SK-N-SH (cell line): ENCODE results near the gene HSPA9. TPM values are rescaled to one million over a fixed set of nuclear protein-coding genes. Genes with fewer than 3 reads are reported as not detected.

Experiments
- CTCF ChIA-PET: fragments of 300-600, 350-600 bp; formaldehyde crosslinking; extraction: SDS; loops from one replicate; lab custom pipeline; 2021; lab: Yijun Ruan, JAX
- POLR2A ChIA-PET: fragments of 350-600 bp; sonication (Branson Sonifier 250); formaldehyde crosslinking; extraction: SDS; loops from one replicate; lab custom pipeline; 2020; ENCODE audit warnings: antibody characterized with exemption, inconsistent platforms; lab: Yijun Ruan, JAX
- DNase-seq: peaks from one replicate; pipeline ENCODE4 v3.0.0; 2012
- H2AFZ ChIP-seq: fragments of 200-600 bp; sonication (generic); 2 replicates; pipeline ENCODE4 v1.8.1; 2016; ENCODE audit warnings: antibody characterized with exemption, mild to moderate bottlenecking, low read depth
- H3F3A ChIP-seq: fragments of 200-600 bp; sonication (generic); replicated peaks from 2 replicates; pipeline ENCODE3; 2016; ENCODE audit warnings: antibody characterized with exemption, mild to moderate bottlenecking; ENCODE audit not compliant: insufficient read depth
- H3K27ac ChIP-seq, 2 experiments: fragments of 200-500 bp in 1 of 2; fragments of 200-600 bp in 1 of 2; sonication (Bioruptor generic) in 1 of 2; sonication (generic), shearing (Covaris generic) in 1 of 2; 2 replicates each; pipeline versions ENCODE4 v1.5.1 to v1.6.1; 2014 to 2016; ENCODE audit warnings: low read depth in 2 of 2, inconsistent platforms in 1 of 2, low read length in 1 of 2, mild to moderate bottlenecking in 1 of 2, mixed read lengths in 1 of 2
- H3K27me3 ChIP-seq: fragments of 200-600 bp; sonication (generic), shearing (Covaris generic); 2 replicates; pipeline ENCODE4 v1.6.1; 2016; ENCODE audit warnings: mixed run types; ENCODE audit not compliant: insufficient read depth
- H3K36me3 ChIP-seq, 2 experiments: fragments of 200-500 bp in 1 of 2; fragments of 200-600 bp in 1 of 2; sonication (Bioruptor generic) in 1 of 2; sonication (generic) in 1 of 2; replicated peaks in 1 of 2; 2 replicates each; pipeline versions ENCODE3 to v1.5.1; 2014 to 2016; ENCODE audit warnings: low read length in 1 of 2, mild to moderate bottlenecking in 1 of 2; ENCODE audit not compliant: insufficient read depth in 2 of 2, control insufficient read depth in 1 of 2
- H3K4me1 ChIP-seq, 2 experiments: fragments of 200-500 bp in 1 of 2; fragments of 200-600 bp in 1 of 2; sonication (Bioruptor generic) in 1 of 2; sonication (generic), shearing (Covaris generic) in 1 of 2; 2 replicates each; pipeline versions ENCODE4 v1.5.1 to v1.6.1; 2014 to 2016; ENCODE audit warnings: low read depth in 1 of 2, low read length in 1 of 2, mixed run types in 1 of 2; ENCODE audit not compliant: insufficient read depth in 2 of 2, control insufficient read depth in 1 of 2
- H3K4me2 ChIP-seq: fragments of 200-600 bp; sonication (generic), shearing (Covaris generic); 2 replicates; pipeline ENCODE4 v1.6.1; 2017; ENCODE audit warnings: mixed run types
- H3K4me3 ChIP-seq, 2 experiments: fragments of 200-500 bp in 1 of 2; fragments of 200-600 bp in 1 of 2; sonication (Bioruptor generic) in 1 of 2; sonication (generic), shearing (Covaris generic) in 1 of 2; 2 replicates each; pipeline versions ENCODE4 v1.5.1 to v1.8.1; 2014 to 2016; ENCODE audit warnings: low read depth in 2 of 2, inconsistent platforms in 1 of 2, low read length in 1 of 2, mild to moderate bottlenecking in 1 of 2, mixed read lengths in 1 of 2, moderate library complexity in 1 of 2
- H3K79me2 ChIP-seq: fragments of 200-600 bp; sonication (generic); 2 replicates; pipeline ENCODE4 v1.8.1; 2017; ENCODE audit warnings: mild to moderate bottlenecking; ENCODE audit not compliant: insufficient read depth
- H3K9ac ChIP-seq: fragments of 200-600 bp; sonication (generic); 2 replicates; pipeline ENCODE4 v1.6.1; 2017; ENCODE audit warnings: mixed run types
- H3K9me2 ChIP-seq: fragments of 200-600 bp; sonication (generic); 2 replicates; pipeline ENCODE4 v1.6.1; 2017; ENCODE audit warnings: mixed run types
- H3K9me3 ChIP-seq: fragments of 200-600 bp; sonication (generic); 2 replicates; pipeline ENCODE4 v1.6.1; 2017; ENCODE audit warnings: mixed run types, mild to moderate bottlenecking, moderate library complexity
- H4K20me1 ChIP-seq: fragments of 200-600 bp; sonication (generic); 2 replicates; pipeline ENCODE4 v1.6.1; 2017; ENCODE audit warnings: mild to moderate bottlenecking, mixed run types; ENCODE audit not compliant: insufficient read depth
- CTCF ChIP-seq: fragments of 200-600 bp; sonication (generic); IDR thresholded peaks from 2 replicates; pipeline ENCODE4 v1.6.1; 2017; ENCODE audit warnings: antibody characterized with exemption, mild to moderate bottlenecking, moderate library complexity
- EP300 ChIP-seq, 2 experiments: IDR thresholded peaks; 2 replicates each; pipeline versions ENCODE4 v1.4.0 to v1.6.1; 2012; ENCODE audit warnings: borderline replicate concordance in 1 of 2, low read depth in 1 of 2, low read length in 1 of 2
- EZH2phosphoT487 ChIP-seq: fragments of 200-600 bp; sonication (generic); IDR thresholded peaks from 2 replicates; pipeline ENCODE4 v1.6.1; 2017; ENCODE audit warnings: low read depth, mixed run types, mild to moderate bottlenecking, antibody characterized with exemption, moderate library complexity, borderline replicate concordance
- FOXJ3 ChIP-seq: sonication (generic); formaldehyde crosslinking; IDR thresholded peaks from 2 replicates; pipeline ENCODE4 v1.5.1; 2020; ENCODE audit warnings: mild to moderate bottlenecking, missing genetic modification reagents
- MAX ChIP-seq: IDR thresholded peaks from 2 replicates; pipeline ENCODE4 v1.4.0; 2012; ENCODE audit warnings: low read depth
- MEF2A ChIP-seq: IDR thresholded peaks from 2 replicates; pipeline ENCODE4 v1.4.0; 2012; ENCODE audit warnings: low read depth, borderline replicate concordance
- MXI1 ChIP-seq: IDR thresholded peaks from 2 replicates; pipeline ENCODE4 v1.6.1; 2012; ENCODE audit warnings: mild to moderate bottlenecking, low read depth, low read length, improper control_type of control experiment
- NRF1 ChIP-seq: IDR thresholded peaks from 2 replicates; pipeline ENCODE4 v1.6.1; 2012; ENCODE audit warnings: low read depth, mild to moderate bottlenecking, low read length
- PBX3 ChIP-seq: IDR thresholded peaks from 2 replicates; pipeline ENCODE4; 2012
- POLR2AphosphoS5 ChIP-seq: IDR thresholded peaks from 2 replicates; pipeline ENCODE4 v1.6.1; 2012; ENCODE audit warnings: low read depth, low read length
- RAD21 ChIP-seq: IDR thresholded peaks from 2 replicates; pipeline ENCODE4 v1.6.1; 2012; ENCODE audit warnings: mild to moderate bottlenecking, low read length
- RFX5 ChIP-seq: IDR thresholded peaks from 2 replicates; pipeline ENCODE4 v1.6.1; 2012; ENCODE audit warnings: mild to moderate bottlenecking, improper control_type of control experiment, low read length
- RXRA ChIP-seq: IDR thresholded peaks from 2 replicates; pipeline ENCODE4 v1.4.0; 2012; ENCODE audit warnings: low read depth, mild to moderate bottlenecking, borderline replicate concordance
- TAF1 ChIP-seq: IDR thresholded peaks from 2 replicates; pipeline ENCODE4 v1.6.1; 2012; ENCODE audit warnings: low read depth, mild to moderate bottlenecking, low read length, moderate library complexity, borderline replicate concordance
- TEAD4 ChIP-seq: IDR thresholded peaks from 2 replicates; pipeline ENCODE4 v1.4.0; 2012; ENCODE audit warnings: mild to moderate bottlenecking, borderline replicate concordance; ENCODE audit not compliant: insufficient read depth
- USF2 ChIP-seq: fragments of 150-350 bp; IDR thresholded peaks from 2 replicates; pipeline ENCODE4 v1.6.1; 2017; ENCODE audit warnings: antibody characterized with exemption, low read length, low read depth, borderline replicate concordance
- YY1 ChIP-seq: IDR thresholded peaks from 2 replicates; pipeline ENCODE4 v1.4.0; 2012; ENCODE audit warnings: low read depth, mild to moderate bottlenecking
- ZBTB33 ChIP-seq: IDR thresholded peaks from 2 replicates; pipeline ENCODE4 v1.4.0; 2012; ENCODE audit warnings: low read depth, borderline replicate concordance
- WGBS: methylation state at CpG from one replicate; pipeline ENCODE4 v1.1.6; 2017; ENCODE audit warnings: low lambda C conversion rate; 5-methylcytosine and 5-hydroxymethylcytosine counted together
- polyA plus RNA-seq, 3 experiments: library from polyadenylated mRNA; depleted of rRNA; stranded (reverse); fragments of >200 nt; gene quantifications; 2 replicates each; pipeline ENCODE4 v1.2.3, GENCODE V29; 2012

HSPA9 gene
- polyA plus RNA-seq, 1 of the 3 experiments (the other 2 are of a cell fraction) = 153 TPM

- H2AFZ ChIP-seq = no peak overlapping the region
- H3K36me3 ChIP-seq = no peaks in the 10 kb centered on the region
- H4K20me1 ChIP-seq = no peaks in the 10 kb centered on the region
- TF ChIP-seq MAX (no peak), YY1 (no peak), CTCF (no peak)
- H3K27me3 ChIP-seq = no peaks in the 10 kb centered on the region
- H3K4me1 ChIP-seq = no peaks in the 10 kb centered on the region; a peak in 1 of 4 replicates
- ChIA-PET CTCF (interaction anchor here (1.4 to 4.2 kb wide), 4 partner anchors 13 to 71 kb away, joined by 3 to 46 read pairs (median 23); no protein-coding TSS in a partner anchor), POLR2A (no interaction called here)
- H3K9me2 ChIP-seq = no peaks in the 10 kb centered on the region
- no peak overlapping the region for H3K4me3 ChIP-seq
- no peak overlapping the region for H3K4me2 ChIP-seq
- no peaks in the 10 kb centered on the region for H3K9me3 ChIP-seq
- H3K9ac ChIP-seq = no peak overlapping the region
- no peak for DNase-seq
- H3K79me2 ChIP-seq = no peaks in the 10 kb centered on the region
- no peak overlapping the region for H3K27ac ChIP-seq
- H3F3A ChIP-seq = peaks cover 9% of the 10 kb centered on the region
Observed at GRCh38 chr5:138580777-138581176, 5.6 kb upstream of the HSPA9 start.

GRCh38 chr5:138580001-138580400 is 4.8 kb upstream of the HSPA9 start:
- Histone ChIP-seq H3K27ac (no peak overlapping the region), H3K4me2 (no peak overlapping the region), H3K4me3 (no peak overlapping the region), H4K20me1 (no peaks in the 10 kb centered on the region), H3K79me2 (peaks cover 2% of the 10 kb centered on the region), H3K9me3 (no peaks in the 10 kb centered on the region), H3K9ac (no peak overlapping the region), H3K9me2 (no peaks in the 10 kb centered on the region), H3K4me1 (no peaks in the 10 kb centered on the region; a peak in 1 of 4 replicates), H3K27me3 (no peaks in the 10 kb centered on the region), H3K36me3 (no peaks in the 10 kb centered on the region), H2AFZ (no peak overlapping the region), H3F3A (peaks cover 10% of the 10 kb centered on the region)
- POLR2A ChIA-PET = interaction anchor here (0.6 kb wide), 1 partner anchor 31 kb away, joined by 3 read pairs; no protein-coding TSS in a partner anchor
- no peak for DNase-seq
- 88% methylated on average over 2 of the region's 2 CpGs for WGBS
- CTCF ChIA-PET = interaction anchor here (0.6 to 4.2 kb wide), 29 partner anchors 12 to 761 kb away, joined by 3 to 46 read pairs (median 4); partner anchors contain the start of gene PAIP2
- TF ChIP-seq EP300 (IDR thresholded peaks at IDR 0.05; ENCODE audit: borderline replicate concordance in 1 of 2, low read depth in 1 of 2, low read length in 1 of 2) (no peak), MAX (no peak), ZBTB33 (no peak), FOXJ3 (no peak), RXRA (no peak), RAD21 (no peak), EZH2phosphoT487 (no peak), TAF1 (no peak), PBX3 (no peak), MEF2A (no peak), TEAD4 (no peak), RFX5 (no peak), USF2 (no peak), MXI1 (no peak), POLR2AphosphoS5 (no peak), NRF1 (no peak)
- TF ChIP-seq, all 33 proteins: peak for 0
